ENCODE data around the gene TBC1D10A.

TBC1D10A gene

DNA sequence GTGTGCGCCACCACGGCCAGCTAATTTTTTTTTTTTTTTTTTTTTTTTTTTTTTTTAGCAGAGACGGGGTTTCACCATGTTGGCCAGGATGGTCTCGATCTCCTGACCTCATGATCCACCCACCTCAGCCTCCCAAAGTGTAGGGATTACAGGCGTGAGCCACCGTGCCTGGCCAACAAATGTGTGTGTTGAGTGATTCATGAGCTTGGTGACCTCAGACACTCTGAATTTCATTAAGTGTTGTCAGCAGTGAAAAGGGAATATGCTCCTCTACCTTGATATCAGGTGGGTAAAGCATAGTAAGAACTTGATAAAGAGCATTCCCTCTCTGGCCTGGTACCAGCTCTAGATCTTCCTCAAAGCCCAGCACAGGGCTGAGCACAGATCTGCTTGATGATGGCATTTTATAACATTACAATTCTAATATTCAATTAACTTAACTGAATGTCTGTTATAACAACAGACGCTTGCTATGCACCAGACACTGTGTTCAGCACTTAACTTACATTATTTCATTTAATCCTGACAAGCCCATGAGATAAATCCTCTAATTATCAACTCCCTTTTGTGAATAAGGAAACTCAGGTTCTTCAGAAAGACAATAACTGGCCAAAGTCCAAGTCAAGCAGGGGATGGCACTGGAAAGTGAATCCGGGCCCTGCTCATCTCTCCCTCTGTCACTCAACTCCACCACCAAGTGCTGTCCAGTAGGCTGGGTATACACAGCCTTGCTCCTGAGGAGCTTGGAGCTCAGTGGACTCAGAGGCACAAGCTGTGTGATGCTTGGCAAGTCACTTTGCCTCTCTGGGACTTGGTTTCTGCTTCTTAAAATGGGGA lies 13.0 kb downstream of the TBC1D10A start:
- TF ChIP-seq POLR2AphosphoS5 (IDR thresholded peaks at IDR 0.05; ENCODE audit: low read depth, low read length) (no peak), TAF1 (IDR thresholded peaks at IDR 0.05; ENCODE audit: borderline replicate concordance, insufficient read depth, low read length) (no peak), FOXP2 (optimal IDR thresholded peaks at IDR 0.05; ENCODE audit: borderline replicate concordance, extremely low read depth, extremely low read length, insufficient read depth) (no peak), SIN3A (IDR thresholded peaks at IDR 0.05; ENCODE audit: borderline replicate concordance, insufficient read depth, low read length) (no peak)
- TF ChIP-seq, protein P1, sequence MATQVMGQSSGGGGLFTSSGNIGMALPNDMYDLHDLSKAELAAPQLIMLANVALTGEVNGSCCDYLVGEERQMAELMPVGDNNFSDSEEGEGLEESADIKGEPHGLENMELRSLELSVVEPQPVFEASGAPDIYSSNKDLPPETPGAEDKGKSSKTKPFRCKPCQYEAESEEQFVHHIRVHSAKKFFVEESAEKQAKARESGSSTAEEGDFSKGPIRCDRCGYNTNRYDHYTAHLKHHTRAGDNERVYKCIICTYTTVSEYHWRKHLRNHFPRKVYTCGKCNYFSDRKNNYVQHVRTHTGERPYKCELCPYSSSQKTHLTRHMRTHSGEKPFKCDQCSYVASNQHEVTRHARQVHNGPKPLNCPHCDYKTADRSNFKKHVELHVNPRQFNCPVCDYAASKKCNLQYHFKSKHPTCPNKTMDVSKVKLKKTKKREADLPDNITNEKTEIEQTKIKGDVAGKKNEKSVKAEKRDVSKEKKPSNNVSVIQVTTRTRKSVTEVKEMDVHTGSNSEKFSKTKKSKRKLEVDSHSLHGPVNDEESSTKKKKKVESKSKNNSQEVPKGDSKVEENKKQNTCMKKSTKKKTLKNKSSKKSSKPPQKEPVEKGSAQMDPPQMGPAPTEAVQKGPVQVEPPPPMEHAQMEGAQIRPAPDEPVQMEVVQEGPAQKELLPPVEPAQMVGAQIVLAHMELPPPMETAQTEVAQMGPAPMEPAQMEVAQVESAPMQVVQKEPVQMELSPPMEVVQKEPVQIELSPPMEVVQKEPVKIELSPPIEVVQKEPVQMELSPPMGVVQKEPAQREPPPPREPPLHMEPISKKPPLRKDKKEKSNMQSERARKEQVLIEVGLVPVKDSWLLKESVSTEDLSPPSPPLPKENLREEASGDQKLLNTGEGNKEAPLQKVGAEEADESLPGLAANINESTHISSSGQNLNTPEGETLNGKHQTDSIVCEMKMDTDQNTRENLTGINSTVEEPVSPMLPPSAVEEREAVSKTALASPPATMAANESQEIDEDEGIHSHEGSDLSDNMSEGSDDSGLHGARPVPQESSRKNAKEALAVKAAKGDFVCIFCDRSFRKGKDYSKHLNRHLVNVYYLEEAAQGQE (IDR thresholded peaks at IDR 0.05; ENCODE audit: insufficient read depth in 1 of 2, low read depth in 2 of 2, low read length in 2 of 2), result no peak

DNA sequence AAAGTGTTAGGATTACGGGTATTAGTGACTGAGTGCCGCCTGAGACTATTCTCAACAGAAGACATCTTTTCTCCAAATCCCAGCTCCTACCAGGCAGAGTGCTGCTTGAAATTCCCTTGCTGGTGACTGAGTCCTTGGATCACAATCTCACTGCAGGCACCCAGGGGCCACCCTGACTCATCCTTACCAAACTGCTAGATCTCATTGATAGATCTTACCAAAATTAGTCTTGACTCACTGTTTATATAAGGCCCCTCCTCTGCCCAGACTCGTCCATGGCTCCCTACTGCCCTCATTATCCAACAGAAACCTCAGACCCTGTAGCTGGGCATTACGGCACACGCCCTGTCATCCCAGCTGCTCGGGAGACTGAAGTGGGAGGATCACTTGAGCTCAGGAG lies 14.7 kb downstream of the TBC1D10A start:
- no peak for TF ChIP-seq FOXP2 (optimal IDR thresholded peaks at IDR 0.05; ENCODE audit: borderline replicate concordance, extremely low read depth, extremely low read length, insufficient read depth)
- TF ChIP-seq POLR2AphosphoS5 (IDR thresholded peaks at IDR 0.05; ENCODE audit: low read depth, low read length), result no peak
- no peak for TF ChIP-seq TAF1 (IDR thresholded peaks at IDR 0.05; ENCODE audit: borderline replicate concordance, insufficient read depth, low read length)
- TF ChIP-seq SIN3A (IDR thresholded peaks at IDR 0.05; ENCODE audit: borderline replicate concordance, insufficient read depth, low read length), result no peak
- TF ChIP-seq, protein P1 (IDR thresholded peaks at IDR 0.05; ENCODE audit: insufficient read depth in 1 of 2, low read depth in 2 of 2, low read length in 2 of 2), result no peak

DNA sequence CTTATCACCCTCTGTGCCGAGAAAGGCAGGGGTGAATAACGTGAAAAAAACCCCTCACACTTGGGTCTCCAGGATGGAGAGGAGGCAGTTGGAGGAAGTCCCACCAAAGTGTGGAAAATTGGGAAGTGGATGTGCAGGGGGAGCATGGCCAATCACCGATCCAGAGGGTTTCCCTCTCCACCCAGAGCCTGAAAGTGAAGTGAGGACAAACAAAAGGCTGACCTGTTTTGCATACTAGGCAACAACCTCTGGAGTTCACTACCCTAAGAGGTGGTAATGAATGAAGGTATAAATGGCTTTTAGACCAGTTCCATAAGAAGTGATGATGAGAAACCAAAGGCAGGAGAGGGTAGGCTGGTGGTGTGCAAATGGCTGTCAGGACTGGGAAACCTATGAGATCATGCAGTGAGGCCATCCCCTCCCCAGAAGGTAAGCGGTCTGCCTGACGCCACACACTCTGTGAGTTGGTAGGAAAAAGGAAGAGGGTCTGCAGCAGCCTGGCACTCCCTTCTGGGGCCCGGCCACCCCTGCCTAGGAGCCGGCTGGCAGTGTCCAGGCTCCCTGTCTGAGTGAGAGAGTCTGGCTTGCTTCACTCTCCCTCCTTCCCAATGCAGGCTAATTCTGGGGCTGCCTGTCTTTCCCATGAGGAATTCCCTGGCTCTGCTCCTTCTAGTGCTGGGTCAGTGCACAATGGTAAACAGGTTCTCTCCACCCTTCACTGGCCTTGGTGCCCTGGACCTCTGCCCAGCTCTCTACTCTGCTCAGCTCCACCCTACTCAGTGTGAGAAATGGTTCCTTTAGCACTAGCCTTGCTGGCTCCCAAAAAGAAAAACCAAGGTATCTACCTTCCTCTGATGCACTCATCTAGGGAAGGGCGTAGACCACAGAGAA lies 15.6 kb downstream of the TBC1D10A start:
- TF ChIP-seq SIN3A (IDR thresholded peaks at IDR 0.05; ENCODE audit: borderline replicate concordance, insufficient read depth, low read length), result no peak
- no peak for TF ChIP-seq TAF1 (IDR thresholded peaks at IDR 0.05; ENCODE audit: borderline replicate concordance, insufficient read depth, low read length)
- TF ChIP-seq, protein P1 (IDR thresholded peaks at IDR 0.05; ENCODE audit: insufficient read depth in 1 of 2, low read depth in 2 of 2, low read length in 2 of 2), result no peak
- TF ChIP-seq FOXP2 (optimal IDR thresholded peaks at IDR 0.05; ENCODE audit: borderline replicate concordance, extremely low read depth, extremely low read length, insufficient read depth), result no peak

DNA sequence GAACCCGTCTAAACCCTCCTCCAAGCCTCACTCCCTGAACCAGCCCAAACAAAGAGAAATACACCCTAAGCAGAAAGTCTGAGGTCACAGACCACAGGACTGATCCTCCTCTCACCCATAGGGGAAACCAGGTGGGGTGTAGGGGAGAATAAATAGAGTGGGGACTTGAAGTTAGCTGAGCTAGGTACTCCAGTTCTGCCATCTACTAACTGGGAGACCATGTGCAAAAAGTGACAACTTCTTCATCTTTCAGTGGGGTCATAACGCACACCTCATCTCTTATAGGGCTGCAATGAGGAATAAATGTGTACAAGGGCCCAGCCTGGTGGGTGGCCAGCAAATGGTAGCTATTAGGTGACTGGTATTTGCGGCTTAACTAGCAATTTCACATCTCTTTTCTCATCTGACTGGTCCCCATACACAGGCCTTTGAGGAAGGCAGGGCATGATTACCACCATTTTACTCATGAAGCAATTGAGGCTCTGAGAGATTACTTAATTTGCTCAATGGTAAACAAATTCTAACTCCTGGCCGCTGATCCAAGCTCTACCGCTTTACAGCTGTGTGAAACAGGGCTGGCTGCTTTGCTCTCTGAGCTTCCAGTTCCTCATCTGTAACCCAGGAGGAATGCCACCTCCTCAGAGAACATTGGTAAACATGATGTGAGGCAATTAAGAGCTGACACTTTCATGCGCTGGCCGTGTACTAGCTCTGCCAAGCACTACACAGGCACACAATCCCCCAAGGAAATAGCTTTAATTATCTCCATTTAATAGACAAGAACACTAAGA lies 16.6 kb downstream of the TBC1D10A start:
- TF ChIP-seq FOXP2 (optimal IDR thresholded peaks at IDR 0.05; ENCODE audit: borderline replicate concordance, extremely low read depth, extremely low read length, insufficient read depth), result no peak
- TF ChIP-seq, protein P1 (IDR thresholded peaks at IDR 0.05; ENCODE audit: insufficient read depth in 1 of 2, low read depth in 2 of 2, low read length in 2 of 2), result no peak
- TF ChIP-seq POLR2AphosphoS5 (IDR thresholded peaks at IDR 0.05; ENCODE audit: low read depth, low read length), result no peak
- no peak for TF ChIP-seq SIN3A (IDR thresholded peaks at IDR 0.05; ENCODE audit: borderline replicate concordance, insufficient read depth, low read length)
